Ovary (tissue), 9 donors: ENCODE results near the gene TTLL10. TPM values are rescaled to one million over a fixed set of nuclear protein-coding genes. Genes with fewer than 3 reads are reported as not detected.

ENCODE experiments used
- DNase-seq, 5 donors: peaks; one replicate each; pipeline ENCODE4 v3.0.0-alpha.2; 2019 to 2020
- H3K27ac ChIP-seq, 2 donors: fragments of 200-600 bp; one replicate each; pipeline versions ENCODE4 v1.5.1 to v1.8.0; 2019 to 2022
- H3K27me3 ChIP-seq: fragments of 200-600 bp; one replicate; pipeline ENCODE4 v1.8.0; 2022
- H3K36me3 ChIP-seq: fragments of 200-600 bp; sonication (generic); one replicate; pipeline ENCODE4 v1.5.1; 2019
- H3K4me1 ChIP-seq: one replicate; pipeline ENCODE4 v1.8.1; 2013; ENCODE audit warnings: mild to moderate bottlenecking, moderate library complexity; ENCODE audit not compliant: insufficient read depth
- H3K4me3 ChIP-seq: fragments of 200-600 bp; sonication (generic); one replicate; pipeline ENCODE4 v1.5.1; 2017
- H3K9me3 ChIP-seq, 2 donors: fragments of 200-600 bp in 1 of 2; sonication (generic) in 1 of 2; one replicate each; pipeline versions ENCODE4 v1.5.1 to v1.8.1; 2013 to 2019; ENCODE audit warnings: mild to moderate bottlenecking in 1 of 2, moderate library complexity in 1 of 2
- EP300 ChIP-seq: sonication (generic); formaldehyde crosslinking; IDR thresholded peaks from one replicate; pipeline ENCODE4 v1.6.1; 2017; ENCODE audit warnings: antibody characterized with exemption
- POLR2A ChIP-seq: fragments of 450-650 bp; IDR thresholded peaks from one replicate; pipeline ENCODE4 v1.6.1; 2017; ENCODE audit warnings: antibody characterized with exemption, mild to moderate bottlenecking, moderate library complexity
- WGBS, 3 donors: extraction: QIAGEN DNeasy Blood & Tissue Kit in 1 of 3; methylation state at CpG; one replicate each; pipeline versions ENCODE4 v1.1.5 to v1.1.7; 2013 to 2017; 5-methylcytosine and 5-hydroxymethylcytosine counted together
- intact Hi-C, 4 donors: fragments of 100-400 bp; cut with DNase I; formaldehyde crosslinking; loops; one replicate each; pipeline versions ENCODE4 v1.11.0 to v1.15.1; 2022 to 2023
- polyA plus RNA-seq, 2 donors: library from polyadenylated mRNA; stranded (reverse); fragments of 200-250 nt in 1 of 2; fragments of 350-450 nt in 1 of 2; fragmentation: Illumina TruSeq in 1 of 2; extraction: RNeasy Lipid Tissue Mini Kit (QIAGEN cat#74804) in 1 of 2; gene quantifications; one replicate each; pipeline ENCODE4 v1.2.3, GENCODE V29; 2013 to 2014
- total RNA-seq, 7 donors: library from RNA; depleted of rRNA in 2 of 7; stranded (reverse); fragments of >200 nt in 2 of 7; fragmentation: NEBNext Ultra II Directional in 3 of 7; extraction: Animal tissue kit (Norgen Biotek cat#: 25700) in 3 of 7; gene quantifications; one replicate each; pipeline versions ENCODE4 v1.1.0 to v1.2.4, GENCODE V29; 2016 to 2023
- TF ChIP-seq, protein P1 (sequence below), 3 donors: fragments of 450-650 bp in 2 of 3; fragments of 200-600 bp in 1 of 3; IDR thresholded peaks; one replicate each; pipeline versions ENCODE4 v1.5.1 to v1.8.0; 2016 to 2022; ENCODE audit warnings: antibody characterized with exemption in 3 of 3, mild to moderate bottlenecking in 1 of 3
- donor health status: DM: no; HTN: no; CAD: no; lungs with moderate emphysema.
- donor health status: DM: no; HTN: no; CAD: no.
- donor health status: Bipolar disorder and iron deficiency.
- donor health status: DM: yes; HTN: yes; CAD: no.
- donor health status: DM: no; HTN: no; CAD: no.
- donor health status: DM: yes; HTN: yes; CAD: no.

TTLL10 gene
- total and polyA plus RNA-seq, 9 donors: 0.60 to 7.0 (median 1.1) TPM; not detected in 4

DNA sequence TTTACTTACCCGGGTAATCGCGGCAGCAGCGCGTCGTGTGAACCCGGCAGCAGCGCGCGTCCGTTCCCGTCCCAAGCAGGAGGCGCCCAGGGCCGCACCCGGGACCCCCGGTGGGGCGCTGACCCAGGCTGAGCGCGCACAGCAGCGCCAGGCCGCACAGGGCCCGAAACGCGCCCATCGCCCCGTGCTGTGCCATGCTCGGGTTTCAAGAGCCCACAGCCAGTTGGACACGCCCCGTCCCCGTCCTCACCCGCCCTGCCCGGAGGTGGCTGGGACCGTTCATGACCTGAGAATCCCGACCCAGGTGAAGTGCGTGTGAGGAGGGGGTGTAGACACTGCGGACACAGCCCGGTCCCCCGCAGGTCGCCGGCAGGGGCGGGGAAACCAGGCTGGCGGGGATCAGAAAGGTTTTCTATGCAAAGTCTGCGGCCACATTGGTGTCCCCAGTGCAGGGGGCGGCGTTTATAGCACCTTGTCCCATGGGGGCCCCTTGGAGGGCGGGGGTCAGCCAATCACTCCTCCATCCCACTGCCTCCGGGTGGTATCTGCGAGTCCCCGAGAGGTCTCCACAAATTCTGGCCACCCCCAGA, 32.8 kb downstream of the TTLL10 start, which contains the start of gene TNFRSF18:
Gene TNFRSF18, minus strand, starts transcription at position 217 of the 590 bp plus-strand sequence. Its CDS starts 21 bp downstream, at position 196.
- 5 to 10% (median 5%) methylated on average over 49 of the region's 49 CpGs for WGBS, 3 donors
- H3K27me3 ChIP-seq: peaks cover 4% of the 10 kb centered on the region
- peak in 2 of 5 donors; percentile 12 to 27 for DNase-seq
- H3K4me1 ChIP-seq: no peaks in the 10 kb centered on the region
- TF ChIP-seq POLR2A (no peak), EP300 (no peak)
- TF ChIP-seq, protein P1, sequence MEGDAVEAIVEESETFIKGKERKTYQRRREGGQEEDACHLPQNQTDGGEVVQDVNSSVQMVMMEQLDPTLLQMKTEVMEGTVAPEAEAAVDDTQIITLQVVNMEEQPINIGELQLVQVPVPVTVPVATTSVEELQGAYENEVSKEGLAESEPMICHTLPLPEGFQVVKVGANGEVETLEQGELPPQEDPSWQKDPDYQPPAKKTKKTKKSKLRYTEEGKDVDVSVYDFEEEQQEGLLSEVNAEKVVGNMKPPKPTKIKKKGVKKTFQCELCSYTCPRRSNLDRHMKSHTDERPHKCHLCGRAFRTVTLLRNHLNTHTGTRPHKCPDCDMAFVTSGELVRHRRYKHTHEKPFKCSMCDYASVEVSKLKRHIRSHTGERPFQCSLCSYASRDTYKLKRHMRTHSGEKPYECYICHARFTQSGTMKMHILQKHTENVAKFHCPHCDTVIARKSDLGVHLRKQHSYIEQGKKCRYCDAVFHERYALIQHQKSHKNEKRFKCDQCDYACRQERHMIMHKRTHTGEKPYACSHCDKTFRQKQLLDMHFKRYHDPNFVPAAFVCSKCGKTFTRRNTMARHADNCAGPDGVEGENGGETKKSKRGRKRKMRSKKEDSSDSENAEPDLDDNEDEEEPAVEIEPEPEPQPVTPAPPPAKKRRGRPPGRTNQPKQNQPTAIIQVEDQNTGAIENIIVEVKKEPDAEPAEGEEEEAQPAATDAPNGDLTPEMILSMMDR (IDR thresholded peaks at IDR 0.05): no peak
- no peaks in the 10 kb centered on the region for H3K9me3 ChIP-seq
- intact Hi-C loops: no loop called here
- H3K27ac ChIP-seq: no peak within 1 kb of the TSS
- H3K36me3 ChIP-seq: no peaks in the 10 kb centered on the region
- H3K4me3 ChIP-seq: no peak within 1 kb of the TSS

DNA sequence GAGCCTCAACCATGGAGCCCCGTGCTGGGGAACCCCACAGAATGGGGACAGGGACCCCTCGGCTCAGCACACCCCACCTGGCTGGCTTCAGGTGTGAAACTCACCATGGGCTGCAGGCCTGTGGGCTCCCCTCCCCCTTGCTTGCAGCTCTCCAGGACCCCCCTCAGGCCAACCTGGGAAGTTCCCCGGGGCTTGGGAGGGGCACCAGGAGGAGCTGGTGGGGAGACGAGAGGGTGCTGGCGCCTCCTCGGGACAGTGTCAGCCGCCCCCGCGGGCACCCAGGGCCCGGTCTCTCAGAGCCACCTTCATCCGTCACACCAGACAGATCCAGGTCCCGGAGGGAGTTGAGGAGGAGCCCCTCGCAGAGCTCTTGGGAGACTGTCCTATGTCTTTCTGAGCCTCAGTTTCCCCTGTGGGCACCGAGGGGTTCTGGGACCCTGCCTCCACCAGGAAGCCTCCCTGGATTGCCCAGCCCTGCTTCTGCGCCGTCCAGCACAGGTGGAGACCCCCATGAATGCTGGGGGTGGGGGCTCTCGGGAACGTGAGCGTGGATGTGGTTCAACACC, 33.4 kb downstream of the TTLL10 start:
- DNase-seq: peak in 2 of 5 donors; percentile 15 to 30
- H3K27ac ChIP-seq: no peak overlapping the region
- 44 to 55% (median 47%) methylated on average over 15 to 19 of the region's 19 CpGs for WGBS, 3 donors
- TF ChIP-seq, protein P1 (IDR thresholded peaks at IDR 0.05): no peak
- no peak for TF ChIP-seq POLR2A
- TF ChIP-seq EP300: no peak
- H3K4me1 ChIP-seq: no peaks in the 10 kb centered on the region
- no peaks in the 10 kb centered on the region for H3K36me3 ChIP-seq
- peaks cover 4% of the 10 kb centered on the region for H3K27me3 ChIP-seq
- no peak overlapping the region for H3K4me3 ChIP-seq
- intact Hi-C loops: no loop called here
- no peaks in the 10 kb centered on the region for H3K9me3 ChIP-seq

DNA sequence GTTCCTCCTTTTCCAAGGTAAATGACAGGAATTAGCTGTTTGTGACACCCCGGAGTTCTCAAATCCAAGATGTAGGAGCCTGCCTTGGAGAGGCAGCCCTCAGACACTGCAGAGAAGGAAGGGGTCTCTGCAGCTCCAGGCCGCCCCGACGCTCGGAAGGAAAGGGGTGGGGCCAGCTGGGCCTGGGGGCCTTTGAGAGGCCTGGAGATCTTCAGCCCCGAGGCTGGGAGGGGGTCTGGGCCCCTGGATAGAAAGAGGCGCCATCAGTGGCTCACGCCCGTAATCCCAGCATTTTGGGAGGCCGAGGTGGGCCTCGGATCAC, 33.9 kb downstream of the TTLL10 start:
- 49 to 83% (median 61%) methylated on average over 7 to 11 of the region's 11 CpGs for whole genome bisulfite sequencing, 3 donors

DNA sequence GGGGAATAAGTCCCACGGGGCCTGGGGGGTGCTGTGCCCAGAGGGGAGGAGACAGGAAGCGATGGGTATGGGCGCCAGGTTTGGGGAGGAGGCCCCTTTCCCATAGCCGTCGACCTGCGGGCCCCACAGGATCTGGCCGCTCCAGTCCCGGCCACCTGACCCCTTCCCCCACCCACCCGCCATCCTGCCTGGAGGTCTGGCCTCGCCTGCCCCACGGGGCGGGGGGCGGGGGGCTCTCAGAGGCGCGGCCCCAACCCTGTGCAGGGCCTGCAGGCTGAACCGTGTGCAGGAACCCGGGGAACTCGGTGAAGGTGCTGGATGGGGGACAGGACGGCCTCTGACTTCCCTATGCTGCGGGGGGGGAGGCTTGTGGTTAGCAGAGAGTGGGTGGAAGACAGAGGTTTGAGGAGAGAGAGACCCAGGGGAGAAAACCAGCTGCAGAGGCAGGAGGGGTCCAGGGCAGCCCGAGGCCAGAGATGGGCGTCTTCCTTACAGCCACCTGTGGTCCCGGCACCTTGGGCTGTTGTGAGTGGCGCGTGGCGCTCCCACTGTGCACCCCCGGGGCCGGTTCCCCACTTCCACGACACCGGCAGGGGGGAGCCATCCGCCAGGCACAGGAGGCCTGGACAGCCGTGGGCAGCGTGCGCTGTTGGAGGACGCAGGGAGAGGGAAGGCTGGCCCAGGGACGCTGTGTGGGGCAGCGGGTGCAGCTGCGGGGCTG, 35.2 kb downstream of the TTLL10 start:
- intact Hi-C loops: no loop called here
- no peak for TF ChIP-seq EP300
- DNase-seq: peak in 2 of 5 donors; percentile 15 to 26
- Histone ChIP-seq H3K4me1 (no peaks in the 10 kb centered on the region), H3K27me3 (peaks cover 4% of the 10 kb centered on the region), H3K4me3 (no peak overlapping the region), H3K36me3 (no peaks in the 10 kb centered on the region), H3K9me3 (no peaks in the 10 kb centered on the region), H3K27ac (no peak overlapping the region)
- 22 to 45% (median 30%) methylated on average over 26 to 38 of the region's 38 CpGs for WGBS, 3 donors

More for the DNA sequence above, 33.9 kb downstream of the TTLL10 start:
- no peak for TF ChIP-seq POLR2A
- H3K4me3 ChIP-seq: no peak overlapping the region
- H3K27me3 ChIP-seq: peaks cover 4% of the 10 kb centered on the region
- no peak overlapping the region for H3K27ac ChIP-seq
- no peaks in the 10 kb centered on the region for H3K36me3 ChIP-seq
- intact Hi-C loops: no loop called here
- DNase-seq: peak in 2 of 5 donors; percentile 7 to 23
- H3K4me1 ChIP-seq: no peaks in the 10 kb centered on the region
- no peaks in the 10 kb centered on the region for H3K9me3 ChIP-seq

DNA sequence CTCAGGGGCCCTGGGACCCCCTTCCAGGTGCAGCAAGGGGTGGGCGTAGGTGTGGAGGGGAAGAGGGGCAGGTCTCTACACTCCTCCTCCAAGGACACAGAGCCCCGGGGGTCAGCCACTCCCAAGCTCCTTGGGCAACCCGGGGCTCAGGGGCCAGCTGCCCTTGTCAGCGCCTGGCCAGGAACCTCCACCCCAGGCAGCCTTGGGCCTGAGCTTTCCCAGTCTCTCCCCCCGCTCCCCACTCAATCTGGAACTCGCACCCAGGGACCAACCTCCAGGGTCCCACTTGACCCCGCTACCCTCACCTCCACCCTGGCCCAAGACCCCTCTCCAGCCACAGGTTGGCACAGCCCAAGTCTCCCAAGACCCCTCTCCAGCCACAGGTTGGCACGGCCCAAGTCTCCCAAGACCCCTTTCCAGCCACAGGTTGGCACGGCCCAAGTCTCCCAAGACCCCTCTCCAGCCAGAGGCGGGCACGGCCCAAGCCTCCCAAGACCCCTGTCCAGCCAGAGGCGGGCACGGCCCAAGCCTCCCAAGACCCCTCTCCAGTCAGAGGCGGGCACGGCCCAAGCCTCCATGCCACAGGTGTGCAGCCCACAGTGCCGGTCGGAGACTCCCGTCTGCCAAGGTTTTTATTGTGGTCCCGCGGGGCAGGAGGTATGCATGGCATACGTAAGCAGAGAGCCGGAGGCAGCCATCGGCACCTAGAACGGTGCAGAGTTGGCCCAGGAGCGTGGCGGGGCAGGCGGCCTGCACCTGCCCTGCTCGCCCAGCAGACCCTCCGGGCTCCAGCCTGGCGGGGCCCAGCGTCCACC, 37.3 kb downstream of the TTLL10 start:
- TF ChIP-seq EP300 (no peak), POLR2A (no peak)
- TF ChIP-seq, protein P1 (IDR thresholded peaks at IDR 0.05): no peak
- 92 to 93% (median 92%) methylated on average over 31 of the region's 31 CpGs for WGBS, 3 donors
- intact Hi-C loops: no loop called here
- peak in 2 of 5 donors; percentile 14 to 32 for DNase-seq
- H3K36me3 ChIP-seq: no peaks in the 10 kb centered on the region
- H3K4me3 ChIP-seq: no peak overlapping the region
- H3K27me3 ChIP-seq: peaks cover 4% of the 10 kb centered on the region
- no peaks in the 10 kb centered on the region for H3K4me1 ChIP-seq
- no peaks in the 10 kb centered on the region for H3K9me3 ChIP-seq
- H3K27ac ChIP-seq: no peak overlapping the region
